Measurements from ENCODE around the gene EPB41L2. TPM values are rescaled to one million over a fixed set of nuclear protein-coding genes. Genes with fewer than 3 reads are reported as not detected.

Gene EPB41L2
- total RNA-seq, 1 experiment from 2014 or later: 106 TPM

DNA sequence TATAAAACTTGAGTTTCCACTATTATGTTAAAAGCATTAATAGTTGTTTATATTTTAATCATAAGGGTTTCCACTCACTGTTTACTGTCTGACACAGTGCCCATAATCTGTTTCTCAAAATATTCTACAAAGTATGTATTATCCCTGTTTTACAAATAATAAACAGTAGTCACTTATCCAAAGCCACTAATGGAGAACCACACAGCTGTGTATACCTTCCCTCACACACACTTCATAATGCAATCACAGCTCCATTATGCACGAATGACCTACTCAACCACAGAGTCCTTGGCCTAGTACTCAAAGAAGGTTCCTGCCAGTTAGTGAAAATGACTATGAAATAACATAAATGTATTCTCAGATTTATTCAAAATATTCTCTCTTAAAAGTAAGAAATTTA, 103.1 kb downstream of the EPB41L2 start (continued):
- TF ChIP-seq, protein P1, sequence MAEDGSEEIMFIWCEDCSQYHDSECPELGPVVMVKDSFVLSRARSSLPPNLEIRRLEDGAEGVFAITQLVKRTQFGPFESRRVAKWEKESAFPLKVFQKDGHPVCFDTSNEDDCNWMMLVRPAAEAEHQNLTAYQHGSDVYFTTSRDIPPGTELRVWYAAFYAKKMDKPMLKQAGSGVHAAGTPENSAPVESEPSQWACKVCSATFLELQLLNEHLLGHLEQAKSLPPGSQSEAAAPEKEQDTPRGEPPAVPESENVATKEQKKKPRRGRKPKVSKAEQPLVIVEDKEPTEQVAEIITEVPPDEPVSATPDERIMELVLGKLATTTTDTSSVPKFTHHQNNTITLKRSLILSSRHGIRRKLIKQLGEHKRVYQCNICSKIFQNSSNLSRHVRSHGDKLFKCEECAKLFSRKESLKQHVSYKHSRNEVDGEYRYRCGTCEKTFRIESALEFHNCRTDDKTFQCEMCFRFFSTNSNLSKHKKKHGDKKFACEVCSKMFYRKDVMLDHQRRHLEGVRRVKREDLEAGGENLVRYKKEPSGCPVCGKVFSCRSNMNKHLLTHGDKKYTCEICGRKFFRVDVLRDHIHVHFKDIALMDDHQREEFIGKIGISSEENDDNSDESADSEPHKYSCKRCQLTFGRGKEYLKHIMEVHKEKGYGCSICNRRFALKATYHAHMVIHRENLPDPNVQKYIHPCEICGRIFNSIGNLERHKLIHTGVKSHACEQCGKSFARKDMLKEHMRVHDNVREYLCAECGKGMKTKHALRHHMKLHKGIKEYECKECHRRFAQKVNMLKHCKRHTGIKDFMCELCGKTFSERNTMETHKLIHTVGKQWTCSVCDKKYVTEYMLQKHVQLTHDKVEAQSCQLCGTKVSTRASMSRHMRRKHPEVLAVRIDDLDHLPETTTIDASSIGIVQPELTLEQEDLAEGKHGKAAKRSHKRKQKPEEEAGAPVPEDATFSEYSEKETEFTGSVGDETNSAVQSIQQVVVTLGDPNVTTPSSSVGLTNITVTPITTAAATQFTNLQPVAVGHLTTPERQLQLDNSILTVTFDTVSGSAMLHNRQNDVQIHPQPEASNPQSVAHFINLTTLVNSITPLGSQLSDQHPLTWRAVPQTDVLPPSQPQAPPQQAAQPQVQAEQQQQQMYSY (CRISPR knock-in tag; IDR thresholded peaks at IDR 0.05): no peak
- TF ChIP-seq, protein P2, sequence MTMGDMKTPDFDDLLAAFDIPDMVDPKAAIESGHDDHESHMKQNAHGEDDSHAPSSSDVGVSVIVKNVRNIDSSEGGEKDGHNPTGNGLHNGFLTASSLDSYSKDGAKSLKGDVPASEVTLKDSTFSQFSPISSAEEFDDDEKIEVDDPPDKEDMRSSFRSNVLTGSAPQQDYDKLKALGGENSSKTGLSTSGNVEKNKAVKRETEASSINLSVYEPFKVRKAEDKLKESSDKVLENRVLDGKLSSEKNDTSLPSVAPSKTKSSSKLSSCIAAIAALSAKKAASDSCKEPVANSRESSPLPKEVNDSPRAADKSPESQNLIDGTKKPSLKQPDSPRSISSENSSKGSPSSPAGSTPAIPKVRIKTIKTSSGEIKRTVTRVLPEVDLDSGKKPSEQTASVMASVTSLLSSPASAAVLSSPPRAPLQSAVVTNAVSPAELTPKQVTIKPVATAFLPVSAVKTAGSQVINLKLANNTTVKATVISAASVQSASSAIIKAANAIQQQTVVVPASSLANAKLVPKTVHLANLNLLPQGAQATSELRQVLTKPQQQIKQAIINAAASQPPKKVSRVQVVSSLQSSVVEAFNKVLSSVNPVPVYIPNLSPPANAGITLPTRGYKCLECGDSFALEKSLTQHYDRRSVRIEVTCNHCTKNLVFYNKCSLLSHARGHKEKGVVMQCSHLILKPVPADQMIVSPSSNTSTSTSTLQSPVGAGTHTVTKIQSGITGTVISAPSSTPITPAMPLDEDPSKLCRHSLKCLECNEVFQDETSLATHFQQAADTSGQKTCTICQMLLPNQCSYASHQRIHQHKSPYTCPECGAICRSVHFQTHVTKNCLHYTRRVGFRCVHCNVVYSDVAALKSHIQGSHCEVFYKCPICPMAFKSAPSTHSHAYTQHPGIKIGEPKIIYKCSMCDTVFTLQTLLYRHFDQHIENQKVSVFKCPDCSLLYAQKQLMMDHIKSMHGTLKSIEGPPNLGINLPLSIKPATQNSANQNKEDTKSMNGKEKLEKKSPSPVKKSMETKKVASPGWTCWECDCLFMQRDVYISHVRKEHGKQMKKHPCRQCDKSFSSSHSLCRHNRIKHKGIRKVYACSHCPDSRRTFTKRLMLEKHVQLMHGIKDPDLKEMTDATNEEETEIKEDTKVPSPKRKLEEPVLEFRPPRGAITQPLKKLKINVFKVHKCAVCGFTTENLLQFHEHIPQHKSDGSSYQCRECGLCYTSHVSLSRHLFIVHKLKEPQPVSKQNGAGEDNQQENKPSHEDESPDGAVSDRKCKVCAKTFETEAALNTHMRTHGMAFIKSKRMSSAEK (CRISPR knock-in tag; IDR thresholded peaks at IDR 0.05; ENCODE audit: borderline replicate concordance): no peak
- TF ChIP-seq ZNF317 (CRISPR knock-in tag; IDR thresholded peaks at IDR 0.05; ENCODE audit: borderline replicate concordance, low read depth) (no peak), ETV6 (CRISPR knock-in tag; IDR thresholded peaks at IDR 0.05) (no peak), ZBTB21 (CRISPR knock-in tag; IDR thresholded peaks at IDR 0.05; ENCODE audit: borderline replicate concordance) (no peak)

DNA sequence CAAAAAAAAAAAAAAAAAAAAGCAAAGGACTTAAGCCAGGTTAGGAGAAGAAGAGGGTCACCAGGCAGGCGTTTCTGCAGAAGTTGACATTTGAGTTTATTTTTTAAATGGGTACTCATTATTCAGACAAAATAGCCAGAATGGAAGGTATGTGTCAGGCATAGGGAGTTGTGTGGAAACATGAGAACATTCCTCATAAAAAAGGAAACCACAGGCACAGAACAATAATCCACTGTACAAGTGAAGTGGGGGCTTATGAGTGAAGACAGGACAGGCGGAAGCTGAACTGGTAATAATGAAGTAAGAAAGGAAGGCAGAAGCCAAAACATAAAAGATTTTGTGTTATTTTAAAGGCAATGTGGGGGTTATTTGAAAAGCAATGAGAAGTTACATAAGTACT, 104.6 kb downstream of the EPB41L2 start:
- no peak overlapping the region for H3K4me3 Mint-ChIP-seq
- ChIA-PET CTCF (interaction anchor here (0.7 kb wide), 1 partner anchor 240 kb away, joined by 4 read pairs; no protein-coding TSS in a partner anchor), POLR2A (no interaction called here)
- H3K36me3 Mint-ChIP-seq: peaks cover 8% of the 10 kb centered on the region
- DNase-seq (ENCODE audit: low spot score) (no peak), ATAC-seq (no peak)
- H3K27ac Mint-ChIP-seq: no peak overlapping the region
- no peaks in the 10 kb centered on the region for H3K27me3 Mint-ChIP-seq (ENCODE audit: low read depth)
- TF ChIP-seq KAT7 (CRISPR knock-in tag; IDR thresholded peaks at IDR 0.05; ENCODE audit: borderline replicate concordance): no peak
- no peak for TF ChIP-seq EMX1 (CRISPR knock-in tag; IDR thresholded peaks at IDR 0.05)
- TF ChIP-seq, protein P3, sequence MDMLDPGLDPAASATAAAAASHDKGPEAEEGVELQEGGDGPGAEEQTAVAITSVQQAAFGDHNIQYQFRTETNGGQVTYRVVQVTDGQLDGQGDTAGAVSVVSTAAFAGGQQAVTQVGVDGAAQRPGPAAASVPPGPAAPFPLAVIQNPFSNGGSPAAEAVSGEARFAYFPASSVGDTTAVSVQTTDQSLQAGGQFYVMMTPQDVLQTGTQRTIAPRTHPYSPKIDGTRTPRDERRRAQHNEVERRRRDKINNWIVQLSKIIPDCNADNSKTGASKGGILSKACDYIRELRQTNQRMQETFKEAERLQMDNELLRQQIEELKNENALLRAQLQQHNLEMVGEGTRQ (CRISPR knock-in tag; IDR thresholded peaks at IDR 0.05): no peak
- no peak for TF ChIP-seq ZNF396 (CRISPR knock-in tag; IDR thresholded peaks at IDR 0.05; ENCODE audit: borderline replicate concordance)
- TF ChIP-seq TEAD1 (CRISPR knock-in tag; IDR thresholded peaks at IDR 0.05): no peak
- TF ChIP-seq, protein P4, sequence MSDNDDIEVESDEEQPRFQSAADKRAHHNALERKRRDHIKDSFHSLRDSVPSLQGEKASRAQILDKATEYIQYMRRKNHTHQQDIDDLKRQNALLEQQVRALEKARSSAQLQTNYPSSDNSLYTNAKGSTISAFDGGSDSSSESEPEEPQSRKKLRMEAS (CRISPR knock-in tag; IDR thresholded peaks at IDR 0.05): no peak
- TF ChIP-seq, protein P5, sequence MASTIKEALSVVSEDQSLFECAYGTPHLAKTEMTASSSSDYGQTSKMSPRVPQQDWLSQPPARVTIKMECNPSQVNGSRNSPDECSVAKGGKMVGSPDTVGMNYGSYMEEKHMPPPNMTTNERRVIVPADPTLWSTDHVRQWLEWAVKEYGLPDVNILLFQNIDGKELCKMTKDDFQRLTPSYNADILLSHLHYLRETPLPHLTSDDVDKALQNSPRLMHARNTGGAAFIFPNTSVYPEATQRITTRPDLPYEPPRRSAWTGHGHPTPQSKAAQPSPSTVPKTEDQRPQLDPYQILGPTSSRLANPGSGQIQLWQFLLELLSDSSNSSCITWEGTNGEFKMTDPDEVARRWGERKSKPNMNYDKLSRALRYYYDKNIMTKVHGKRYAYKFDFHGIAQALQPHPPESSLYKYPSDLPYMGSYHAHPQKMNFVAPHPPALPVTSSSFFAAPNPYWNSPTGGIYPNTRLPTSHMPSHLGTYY (CRISPR knock-in tag; IDR thresholded peaks at IDR 0.05): no peak
- TF ChIP-seq, protein P6, sequence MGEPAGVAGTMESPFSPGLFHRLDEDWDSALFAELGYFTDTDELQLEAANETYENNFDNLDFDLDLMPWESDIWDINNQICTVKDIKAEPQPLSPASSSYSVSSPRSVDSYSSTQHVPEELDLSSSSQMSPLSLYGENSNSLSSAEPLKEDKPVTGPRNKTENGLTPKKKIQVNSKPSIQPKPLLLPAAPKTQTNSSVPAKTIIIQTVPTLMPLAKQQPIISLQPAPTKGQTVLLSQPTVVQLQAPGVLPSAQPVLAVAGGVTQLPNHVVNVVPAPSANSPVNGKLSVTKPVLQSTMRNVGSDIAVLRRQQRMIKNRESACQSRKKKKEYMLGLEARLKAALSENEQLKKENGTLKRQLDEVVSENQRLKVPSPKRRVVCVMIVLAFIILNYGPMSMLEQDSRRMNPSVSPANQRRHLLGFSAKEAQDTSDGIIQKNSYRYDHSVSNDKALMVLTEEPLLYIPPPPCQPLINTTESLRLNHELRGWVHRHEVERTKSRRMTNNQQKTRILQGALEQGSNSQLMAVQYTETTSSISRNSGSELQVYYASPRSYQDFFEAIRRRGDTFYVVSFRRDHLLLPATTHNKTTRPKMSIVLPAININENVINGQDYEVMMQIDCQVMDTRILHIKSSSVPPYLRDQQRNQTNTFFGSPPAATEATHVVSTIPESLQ (CRISPR knock-in tag; IDR thresholded peaks at IDR 0.05): no peak
- no peak for TF ChIP-seq ELF4 (CRISPR knock-in tag; IDR thresholded peaks at IDR 0.05; ENCODE audit: low read depth)
- TF ChIP-seq NFYB (CRISPR knock-in tag; conservative IDR thresholded peaks at IDR 0.05; ENCODE audit: low read depth): no peak
- TF ChIP-seq ZNF219 (CRISPR knock-in tag; IDR thresholded peaks at IDR 0.05; ENCODE audit: borderline replicate concordance): no peak
- no peak for TF ChIP-seq NFATC4 (CRISPR knock-in tag; IDR thresholded peaks at IDR 0.05)
- no peak for TF ChIP-seq PRRX2 (CRISPR knock-in tag; IDR thresholded peaks at IDR 0.05)
- TF ChIP-seq HMGA2 (CRISPR knock-in tag; IDR thresholded peaks at IDR 0.05): no peak
- H3K9me3 Mint-ChIP-seq: no peaks in the 10 kb centered on the region
- H3K4me1 Mint-ChIP-seq: peaks cover 11% of the 10 kb centered on the region
